Stimulated activated CD4-positive, alpha-beta T cell treated with anti-CD3 and anti-CD28 coated beads, Interleukin-1b, Interleukin-23, amount 100 ng/mL, for 48 hours (primary cell): ENCODE measurements around the gene PAOX.

Experiments
- DNase-seq: peaks from one replicate; pipeline ENCODE4 v3.0.0-alpha.2; 2020

The PAOX gene

GRCh38 chr10:133350283-133350949, 28.6 kb upstream of the PAOX start:
- no peak for DNase-seq

GRCh38 chr10:133350950-133351329, 28.1 kb upstream of the PAOX start:
- no peak for DNase-seq

- no peak for DNase-seq
These were observed 27.4 kb upstream of the PAOX start for GRCh38 chr10:133351408-133352318.

GRCh38 chr10:133353202-133353959, 25.7 kb upstream of the PAOX start:
- no peak for DNase-seq

- no peak for DNase-seq
These were observed 25.0 kb upstream of the PAOX start for GRCh38 chr10:133353988-133354605.

GRCh38 chr10:133354672-133355240, 24.3 kb upstream of the PAOX start:
- no peak for DNase-seq

GRCh38 chr10:133355266-133355665, 23.8 kb upstream of the PAOX start:
- DNase-seq = no peak

- DNase-seq = no peak
These were observed 23.1 kb upstream of the PAOX start for GRCh38 chr10:133355991-133356390.

- DNase-seq = no peak
These were observed 22.3 kb upstream of the PAOX start for GRCh38 chr10:133356549-133357284.

GRCh38 chr10:133357285-133358161, 21.5 kb upstream of the PAOX start, which contains the start of gene FUOM:
TSS of gene FUOM (minus strand) at chr10:133358019. CDS start at chr10:133358007, 12 bp downstream.
- DNase-seq = peak; percentile 81

- no peak for DNase-seq
These were observed 20.7 kb upstream of the PAOX start for GRCh38 chr10:133358162-133358924.

GRCh38 chr10:133358925-133359310, 20.1 kb upstream of the PAOX start:
- DNase-seq = no peak

GRCh38 chr10:133359554-133359971, 19.5 kb upstream of the PAOX start:
- DNase-seq = no peak

- no peak for DNase-seq
These were observed 19.0 kb upstream of the PAOX start for GRCh38 chr10:133359972-133360610.

GRCh38 chr10:133361227-133361626, 17.8 kb upstream of the PAOX start:
- no peak for DNase-seq

GRCh38 chr10:133361773-133362441, 17.2 kb upstream of the PAOX start:
- DNase-seq = no peak

GRCh38 chr10:133362846-133363245, 16.2 kb upstream of the PAOX start:
- DNase-seq = no peak

GRCh38 chr10:133364645-133365431, 14.2 kb upstream of the PAOX start:
- DNase-seq = no peak
